HG02943 (cell line): ENCODE data around the gene FCSK.
"Not testable (repeated sequence)": the region's sequence is repeated elsewhere in the genome, so short reads cannot be mapped to it uniquely, and the experiment has no call there.

Experiments used
- ATAC-seq: cut with Tn5 transposase; IDR thresholded peaks from one replicate; pipeline ENCODE4 v1.9.1; 2021; ENCODE audit warnings: mild to moderate bottlenecking, low read depth, moderate library complexity; ENCODE audit not compliant: unreplicated experiment

The FCSK gene

DNA sequence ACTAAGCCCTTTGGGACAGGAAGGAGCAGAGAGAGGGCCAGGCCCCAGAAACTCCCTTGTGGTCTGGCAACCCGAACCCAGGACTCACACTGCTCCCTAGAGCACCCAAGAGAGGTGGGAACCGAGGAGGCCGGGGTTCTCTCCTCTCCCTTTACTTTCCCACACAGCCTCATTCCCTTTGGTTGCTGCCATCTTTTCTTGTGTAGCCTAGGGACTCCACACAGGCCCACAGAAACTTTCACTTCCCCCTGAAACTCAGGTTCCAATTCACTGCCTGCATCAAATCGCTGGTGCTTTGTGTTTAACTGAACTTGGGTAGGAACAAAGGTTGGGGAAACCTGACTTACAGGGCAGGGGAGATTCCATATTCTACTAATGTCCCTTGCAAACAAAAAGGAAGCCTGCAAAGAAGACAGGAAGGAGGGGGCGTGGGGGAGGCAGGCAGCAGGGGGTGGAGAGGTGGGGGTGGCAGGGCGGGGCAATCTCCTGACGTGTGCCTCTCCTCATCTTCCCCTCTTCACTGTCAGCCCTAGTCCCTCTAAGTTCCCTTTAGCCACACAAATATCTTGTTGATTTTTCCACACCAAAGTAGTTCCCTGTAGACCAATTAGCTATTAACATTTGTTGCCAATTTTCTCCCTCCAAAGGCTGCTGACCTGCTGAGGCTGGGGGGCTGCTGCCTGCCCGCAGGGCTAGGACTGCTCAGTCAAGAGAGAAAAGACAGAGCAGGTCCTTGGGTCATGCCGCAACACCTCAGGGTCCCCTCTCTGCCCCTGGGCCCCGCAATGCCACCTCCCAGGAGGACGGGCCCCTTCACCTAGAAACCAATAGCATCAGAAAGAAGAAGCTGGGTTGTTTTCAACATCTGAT, 23.5 kb upstream of the FCSK start:
- ATAC-seq, result peak; percentile 40

DNA sequence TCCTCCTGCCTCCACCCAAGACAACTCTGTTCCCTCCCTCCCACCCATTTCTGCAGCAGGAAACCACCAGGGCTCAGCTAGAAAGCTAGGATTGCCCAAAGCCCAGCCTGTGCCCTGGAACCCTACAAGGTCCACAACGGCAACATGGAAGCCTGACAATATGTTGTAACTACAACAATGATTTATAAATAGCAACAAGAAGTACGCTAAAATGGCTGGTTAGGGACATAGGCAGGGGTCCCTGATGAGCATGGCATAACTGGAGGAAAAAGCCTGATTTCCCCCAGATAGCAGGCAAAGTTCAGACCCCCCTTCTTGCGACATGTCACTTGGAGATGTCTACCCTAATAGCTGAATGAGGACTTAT, 22.1 kb upstream of the FCSK start:
- no peak for ATAC-seq

DNA sequence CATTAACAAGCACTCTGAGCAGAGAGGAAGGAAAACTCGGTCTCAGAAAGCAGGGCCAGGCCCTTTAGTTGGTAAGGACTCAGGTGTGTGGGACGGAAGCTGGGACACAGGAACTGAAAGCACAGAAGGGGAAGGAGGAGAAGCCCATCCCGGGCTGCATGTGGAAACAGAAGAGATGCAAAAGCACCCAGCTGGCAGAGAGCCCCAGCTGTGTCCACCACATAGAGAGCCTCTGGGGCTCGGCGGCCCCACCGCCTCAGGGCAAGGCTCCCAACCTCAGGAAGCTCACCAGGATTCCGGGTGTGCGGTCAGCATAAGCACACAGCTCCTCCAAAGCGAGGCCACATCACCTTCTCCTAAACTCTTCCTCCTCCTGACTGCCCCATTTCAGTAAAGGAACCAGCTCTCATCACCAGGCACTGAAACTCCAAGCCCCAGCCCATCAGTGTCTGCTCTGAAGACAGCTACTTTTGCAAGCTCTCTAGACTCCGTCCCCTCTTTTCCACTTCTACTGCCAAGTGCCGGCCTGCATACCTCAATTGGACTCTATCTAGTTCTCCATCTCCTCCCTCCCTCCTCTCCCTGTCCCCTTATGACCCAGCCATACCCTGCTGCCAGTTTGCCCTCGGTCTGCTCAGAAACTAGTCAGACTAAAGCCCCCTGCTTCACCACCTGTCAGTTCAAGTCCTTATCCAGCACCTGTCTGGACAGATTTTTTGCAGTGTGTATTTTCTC, 21.5 kb upstream of the FCSK start:
- no peak for ATAC-seq

DNA sequence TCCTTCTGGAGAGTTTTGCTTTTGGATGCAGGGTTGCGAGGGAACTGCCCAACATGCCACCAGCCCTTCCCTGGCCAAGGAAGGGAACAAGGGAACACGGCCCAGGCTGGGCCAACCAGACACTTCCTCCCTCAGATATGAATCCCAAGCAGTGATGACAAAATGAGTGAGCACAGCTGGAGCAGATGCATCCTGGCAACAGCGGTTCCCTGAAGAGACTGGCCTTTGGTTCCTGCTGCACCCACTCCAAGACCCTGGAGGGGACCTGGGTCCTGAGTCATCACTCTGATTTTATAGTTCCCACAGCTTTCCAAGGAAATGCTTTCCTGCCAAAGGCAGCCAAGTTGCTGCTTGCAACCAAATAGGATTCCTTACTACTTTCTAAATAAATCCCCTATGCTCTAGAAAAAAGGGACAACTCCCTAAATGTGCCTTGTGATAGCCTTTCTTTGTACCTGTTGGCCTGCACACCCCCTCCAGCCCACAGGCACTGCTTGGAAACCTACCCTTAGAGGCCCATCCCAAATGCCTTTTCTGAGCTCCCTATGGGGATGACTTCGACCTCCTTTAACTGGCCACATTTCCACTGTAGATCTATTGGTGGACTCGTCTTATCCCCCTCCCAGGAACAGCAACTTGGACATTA, 20.8 kb upstream of the FCSK start:
- ATAC-seq, result no peak

DNA sequence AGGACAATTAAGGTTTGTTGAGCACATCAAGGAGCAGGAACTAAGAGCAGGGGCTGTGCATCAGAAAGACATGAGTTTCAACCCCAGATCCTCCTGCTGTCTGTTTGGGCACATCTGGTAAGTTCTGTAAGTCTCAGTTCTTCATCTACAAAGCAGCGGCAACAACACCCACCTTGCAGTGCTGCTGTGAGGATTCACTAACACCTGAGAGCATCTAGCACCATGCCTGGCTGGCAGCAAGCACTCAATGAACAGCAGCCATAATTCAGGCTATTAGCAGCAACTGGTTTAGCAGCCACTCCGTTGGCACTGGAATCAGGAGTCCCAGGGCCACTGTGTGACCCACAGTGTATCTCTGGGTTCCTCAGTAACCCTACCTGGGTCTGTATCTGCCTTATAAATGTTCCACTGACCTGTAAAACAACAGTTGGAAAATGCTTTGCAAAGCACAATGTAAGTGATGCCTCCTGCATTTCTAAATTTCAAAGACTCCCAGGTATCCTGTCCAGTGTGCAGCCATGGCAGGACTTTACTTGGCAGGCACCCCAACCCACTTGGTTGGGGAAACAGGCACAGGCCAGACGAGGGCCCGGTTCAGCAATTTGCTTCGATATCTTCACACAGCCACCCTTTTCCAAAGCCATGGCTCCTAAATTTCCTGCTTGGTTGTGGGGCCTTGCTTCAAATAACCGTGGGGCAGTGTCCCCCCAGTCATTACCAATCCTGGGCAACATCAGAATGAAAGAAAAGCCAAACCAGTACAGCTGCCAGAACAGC, 19.7 kb upstream of the FCSK start:
- no peak for ATAC-seq

DNA sequence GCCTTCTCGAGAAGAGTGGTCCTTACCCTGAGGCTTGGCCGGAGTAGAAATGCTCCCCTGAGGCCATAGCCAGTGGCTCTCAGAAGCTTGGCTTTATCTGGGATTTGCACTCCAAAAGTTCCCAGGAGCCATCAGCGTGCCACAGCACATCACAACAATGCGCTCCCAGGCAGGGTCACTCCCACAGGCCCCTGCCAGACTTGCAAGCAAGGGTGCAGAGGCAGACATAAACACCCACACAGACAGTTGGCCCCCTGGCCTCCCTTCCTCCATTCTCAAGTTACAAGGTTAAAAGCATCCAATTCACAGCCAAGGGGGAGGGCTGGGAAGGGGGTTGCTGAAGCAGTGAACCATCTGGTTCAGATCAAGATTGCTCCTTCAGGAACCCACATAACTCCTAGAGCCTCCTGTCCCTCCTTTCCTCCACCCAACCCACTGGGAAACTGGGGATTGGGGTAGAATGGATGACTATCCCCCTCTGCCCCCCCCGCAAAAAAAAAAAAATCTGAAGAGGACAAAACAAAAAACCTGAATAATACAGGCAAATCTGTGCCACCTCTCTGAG, 17.3 kb upstream of the FCSK start:
- no peak for ATAC-seq

DNA sequence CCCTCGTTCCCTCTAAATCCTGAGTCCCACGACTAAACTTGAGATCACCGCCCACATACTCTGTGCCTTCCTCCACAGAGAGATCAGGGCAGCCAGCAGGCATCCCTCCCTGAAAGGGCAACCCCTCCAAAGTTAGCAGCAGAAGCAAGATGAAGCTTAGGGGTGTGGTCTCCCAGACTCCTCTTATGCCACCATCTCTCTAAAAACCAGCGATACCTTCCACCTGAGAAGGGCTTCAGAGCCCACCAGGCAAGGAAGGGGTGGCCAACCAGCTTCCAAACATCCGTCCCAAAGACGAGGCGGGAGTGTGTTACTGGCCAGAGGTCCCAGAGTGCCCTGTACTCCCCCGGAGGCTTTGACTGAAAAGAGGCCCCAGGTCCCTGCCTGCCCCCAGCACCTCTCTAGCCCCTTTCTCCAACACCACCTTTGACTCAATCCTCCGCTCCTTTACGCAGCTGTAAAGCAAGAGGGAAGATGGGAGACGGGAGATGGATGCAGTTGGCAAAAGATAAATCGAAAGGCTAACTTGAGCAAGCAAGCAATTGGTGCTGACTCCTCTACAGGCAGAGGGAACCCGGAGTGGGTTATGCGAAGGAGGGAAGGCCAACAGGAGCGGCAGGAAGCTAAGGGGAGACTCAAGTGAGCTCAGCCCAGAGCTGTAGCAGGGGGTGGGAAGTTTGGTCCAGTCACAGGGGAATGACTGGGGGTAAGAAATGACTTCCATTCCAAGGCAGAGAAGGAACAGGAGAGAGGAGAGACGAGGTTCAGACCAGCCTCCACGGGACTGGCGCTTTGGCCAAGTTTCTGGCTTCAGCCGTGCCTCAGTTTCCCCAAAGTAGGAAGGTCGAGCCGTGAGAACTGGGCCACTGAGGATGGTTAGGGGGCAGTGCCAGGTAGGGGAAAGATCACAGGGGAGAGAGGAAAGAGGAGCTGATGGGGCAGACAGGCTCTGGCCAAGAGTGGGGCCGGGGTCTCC, 16.5 kb upstream of the FCSK start:
- ATAC-seq, result no peak

DNA sequence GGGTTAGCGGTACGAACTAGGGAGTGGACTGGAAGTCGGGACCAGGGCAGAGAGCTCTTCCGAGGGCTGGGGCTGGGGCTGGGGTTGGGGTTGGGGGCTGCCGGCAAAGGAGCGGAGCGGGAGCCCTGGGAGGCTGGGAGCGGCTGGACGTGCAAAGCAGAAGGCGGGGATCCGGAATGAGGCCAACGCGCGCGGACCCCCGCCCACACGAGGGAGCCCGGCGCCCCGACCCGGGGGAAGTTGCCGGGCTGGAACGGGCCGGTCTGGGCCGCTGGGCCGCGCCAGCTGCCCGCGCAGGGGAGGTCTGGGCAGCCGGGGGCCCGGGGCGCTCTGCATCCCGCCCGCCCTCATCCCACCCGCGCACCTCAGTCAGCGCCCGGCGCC, 15.8 kb upstream of the FCSK start:
- peak; percentile 2 for ATAC-seq

DNA sequence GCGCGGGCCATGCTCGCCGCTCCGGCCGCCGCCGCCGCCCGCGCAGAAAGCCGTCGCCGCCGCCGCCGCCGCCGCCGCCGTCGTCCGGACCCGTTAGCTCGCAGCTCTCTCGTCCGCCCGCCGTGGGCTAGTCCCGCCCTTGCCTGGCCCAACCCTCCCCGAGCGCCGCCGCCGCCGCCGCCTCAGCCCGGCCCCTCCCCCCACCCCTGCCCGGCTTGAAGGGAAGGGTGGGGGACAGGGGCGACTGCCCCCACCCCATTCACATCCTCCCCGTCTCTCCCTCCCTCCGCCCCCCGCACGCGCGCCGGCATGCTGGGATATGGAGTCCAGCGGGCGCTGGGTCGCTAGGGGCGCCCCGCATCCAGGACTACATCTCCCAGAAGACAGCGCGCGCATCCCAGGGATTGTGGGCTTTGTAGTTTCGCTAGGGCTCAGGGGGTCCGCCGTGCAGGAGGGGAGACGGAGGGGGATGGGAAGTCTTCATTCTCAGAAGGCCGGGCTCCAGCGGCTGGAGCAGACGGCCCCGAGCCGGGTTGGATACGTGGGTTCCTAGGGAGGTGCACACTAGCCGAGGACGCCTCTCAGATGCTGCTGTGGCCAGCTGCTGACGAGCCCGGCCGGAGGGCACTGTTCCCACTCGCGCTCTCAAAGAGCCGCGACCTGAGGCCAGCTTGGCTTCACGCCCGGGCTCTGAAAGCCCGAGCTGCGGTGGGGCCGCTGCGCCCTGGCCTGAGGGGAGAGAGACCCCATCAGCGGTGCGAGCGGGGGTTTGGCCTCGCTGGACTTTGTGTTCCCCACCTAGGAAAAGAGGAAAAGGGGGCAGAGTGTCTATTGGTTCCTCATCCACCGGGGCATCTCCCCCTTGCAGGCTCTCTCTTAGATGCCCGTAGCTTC, 15.2 kb upstream of the FCSK start, which contains the start of gene ST3GAL2:
ST3GAL2 (minus strand) TSS at position 132 of the 894 bp plus-strand sequence. CDS start 40,570 bp downstream, outside the sequence.
- peak; percentile 77 for ATAC-seq

DNA sequence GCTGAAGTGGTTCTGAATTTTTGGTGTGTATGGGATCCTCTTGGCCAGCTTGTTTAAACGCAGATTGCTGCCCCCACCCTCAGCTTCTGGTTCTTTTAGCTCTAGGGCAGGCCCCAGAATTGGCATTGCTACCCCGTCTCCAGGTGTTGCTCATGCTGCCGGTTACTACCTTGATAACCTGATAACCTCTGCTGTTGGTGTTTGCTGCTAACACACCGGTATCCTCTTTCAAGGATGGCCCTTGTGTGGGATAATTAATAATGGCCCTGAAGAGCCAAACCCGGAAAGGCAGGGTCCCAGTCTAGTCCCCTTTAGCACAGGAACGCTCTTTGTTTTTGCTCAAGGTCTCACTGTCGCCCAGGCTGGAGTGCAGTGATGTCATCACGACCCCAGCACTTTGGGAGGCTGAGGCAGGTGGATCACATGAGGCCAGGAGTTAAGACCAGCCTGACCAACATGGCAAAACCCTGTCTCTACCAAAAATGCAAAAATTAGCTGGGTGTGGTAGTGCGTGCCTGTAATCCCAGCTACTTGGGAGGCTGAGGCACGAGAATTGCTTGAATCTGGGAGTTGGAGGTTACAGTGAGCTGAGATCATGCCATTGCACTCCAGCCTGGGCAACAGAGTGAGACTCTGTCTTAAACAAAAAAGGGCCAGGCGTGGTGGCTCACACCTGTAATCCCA, 14.2 kb upstream of the FCSK start:
- ATAC-seq, result no peak

DNA sequence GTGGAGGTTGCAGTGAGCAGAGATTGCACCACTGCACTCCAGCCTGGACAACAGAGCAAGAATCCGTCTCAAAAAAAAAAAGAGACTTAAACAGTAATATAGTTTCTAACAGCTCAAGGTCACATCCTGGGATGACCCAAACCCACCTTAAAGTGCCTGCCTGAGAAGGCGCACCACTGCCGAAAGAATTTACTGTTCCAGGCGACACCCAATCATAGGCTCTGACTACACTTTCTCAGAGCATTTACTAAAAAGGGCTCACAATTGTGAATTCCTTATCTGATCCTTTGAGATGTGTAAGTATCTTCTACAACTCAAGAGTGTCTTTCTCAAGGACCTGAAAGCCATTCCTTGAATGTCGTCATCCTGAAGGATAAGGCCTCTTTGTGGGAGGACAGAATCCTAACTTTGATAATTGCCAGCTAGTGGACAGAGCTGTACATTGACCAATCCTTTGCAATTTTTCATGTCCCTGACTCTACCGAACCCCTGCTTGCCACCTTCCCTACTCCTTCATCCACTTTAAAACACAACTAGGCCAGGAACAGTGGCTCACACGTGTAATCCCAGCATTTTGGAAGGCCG, 12.9 kb upstream of the FCSK start:
- no peak for ATAC-seq

DNA sequence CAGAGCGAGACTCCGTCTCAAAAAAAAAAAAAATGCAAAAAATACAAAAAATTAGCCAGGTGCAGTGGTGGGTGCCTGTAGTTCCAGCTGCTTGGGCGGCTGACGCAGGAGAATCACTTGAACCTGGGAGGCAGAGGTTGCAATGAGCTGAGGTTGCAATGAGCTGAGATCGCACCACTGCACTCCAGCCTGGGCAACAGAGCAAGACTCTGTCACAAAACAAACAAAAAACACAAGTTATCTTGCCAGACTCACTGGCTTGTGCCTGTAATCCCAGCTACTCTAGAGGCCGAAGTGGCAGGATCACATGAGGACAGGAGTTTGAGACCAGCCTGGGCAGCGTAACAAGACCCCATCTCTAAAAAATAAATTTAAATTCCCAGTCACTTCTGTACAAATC, 12.1 kb upstream of the FCSK start:
- ATAC-seq, result no peak

DNA sequence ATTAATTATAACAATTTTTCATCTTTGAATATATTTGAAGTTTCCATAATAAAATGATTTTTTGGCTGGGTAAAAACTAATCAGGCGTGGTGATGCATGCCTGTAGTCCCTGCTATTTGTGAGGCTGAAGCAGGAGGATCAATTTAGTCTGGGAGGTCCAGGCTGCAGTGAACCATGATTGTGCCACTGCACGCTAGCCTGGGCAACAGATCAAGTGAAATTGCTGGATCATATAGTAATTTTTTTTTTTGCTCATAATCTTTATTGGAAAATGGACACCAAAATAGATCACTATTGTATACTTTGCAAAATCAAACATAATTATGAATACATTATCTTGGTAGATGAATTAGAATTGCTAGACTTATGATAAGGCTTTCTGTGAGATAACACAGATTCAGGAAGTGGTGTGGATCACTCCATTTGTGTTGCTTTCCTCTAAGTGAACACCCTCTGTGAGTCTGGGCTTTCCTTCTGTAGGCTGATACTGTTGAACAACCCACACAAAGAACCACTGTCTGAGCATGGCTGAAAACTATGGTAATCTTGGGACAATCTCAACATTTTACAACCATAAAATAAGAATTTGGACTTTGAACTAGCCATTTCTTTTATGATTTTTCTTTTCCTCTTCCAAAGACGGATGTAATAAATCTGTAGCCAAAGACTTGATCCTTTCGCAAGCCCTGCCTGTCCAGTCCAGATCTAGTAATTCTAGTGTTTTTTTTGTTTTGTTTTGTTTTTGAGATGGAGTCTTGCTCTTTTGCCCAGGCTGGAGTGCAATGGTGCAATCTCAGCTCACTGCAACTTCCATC, 9.9 kb upstream of the FCSK start:
- ATAC-seq, result no peak

DNA sequence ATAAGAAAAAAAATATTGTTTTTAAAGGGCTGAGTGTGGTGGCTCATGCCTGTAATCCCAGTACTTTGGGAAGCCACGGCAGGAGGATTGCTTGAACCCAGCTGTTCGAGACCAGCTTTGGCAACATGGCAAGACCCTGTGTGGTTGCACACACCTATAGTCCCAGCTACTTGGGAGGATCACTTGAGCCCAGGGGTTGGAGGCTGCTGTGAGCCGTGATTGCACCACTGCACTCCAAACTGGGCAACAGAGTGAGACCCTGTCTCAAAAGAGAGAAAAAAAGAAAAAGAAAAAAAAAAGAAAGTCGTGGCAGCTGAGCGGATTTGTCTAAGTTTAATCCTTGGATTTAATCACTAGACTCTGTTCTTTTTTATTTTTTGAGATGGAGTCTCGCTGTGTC, 6.3 kb upstream of the FCSK start:
- no peak for ATAC-seq

DNA sequence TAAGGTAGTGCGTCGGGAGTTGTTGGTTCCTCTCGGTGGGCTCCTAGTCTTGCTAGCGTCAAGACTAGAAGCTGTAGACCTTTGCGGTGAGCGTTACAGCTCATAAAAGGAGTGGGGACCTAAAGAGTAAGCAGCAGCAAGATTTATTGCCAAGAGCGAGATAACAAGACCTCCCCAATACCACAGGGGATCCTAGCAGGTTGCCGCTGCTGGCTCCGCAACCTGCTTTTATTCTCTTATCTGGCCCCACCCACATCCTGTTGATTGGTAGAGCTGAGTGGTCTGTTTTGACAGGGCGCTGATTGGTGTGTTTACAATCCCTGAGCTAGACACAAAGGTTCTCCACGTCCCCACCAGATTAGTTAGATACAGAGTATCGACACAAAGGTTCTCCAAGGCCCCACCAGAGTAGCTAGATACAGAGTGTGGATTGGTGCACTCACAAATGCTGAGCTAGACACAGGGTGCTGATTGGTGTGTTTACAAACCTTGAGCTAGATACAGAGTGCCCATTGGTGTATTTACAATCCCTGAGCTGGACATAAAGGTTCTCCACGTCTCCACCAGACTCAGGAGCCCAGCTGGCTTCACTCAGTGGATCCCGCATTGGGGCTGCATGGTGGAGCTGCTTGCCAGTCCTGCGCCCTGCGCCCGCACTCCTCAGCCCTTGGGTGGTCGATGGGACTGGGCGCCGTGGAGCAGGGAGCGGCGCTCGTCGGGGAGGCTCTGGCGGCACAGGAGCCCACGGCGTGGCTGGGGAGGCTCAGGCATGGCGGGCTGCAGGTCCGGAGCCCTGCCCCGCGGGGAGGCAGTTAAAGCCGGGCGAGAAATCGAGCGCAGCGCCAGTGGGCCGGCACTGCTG, 4.0 kb upstream of the FCSK start:
- ATAC-seq, result not testable (repeated sequence)

DNA sequence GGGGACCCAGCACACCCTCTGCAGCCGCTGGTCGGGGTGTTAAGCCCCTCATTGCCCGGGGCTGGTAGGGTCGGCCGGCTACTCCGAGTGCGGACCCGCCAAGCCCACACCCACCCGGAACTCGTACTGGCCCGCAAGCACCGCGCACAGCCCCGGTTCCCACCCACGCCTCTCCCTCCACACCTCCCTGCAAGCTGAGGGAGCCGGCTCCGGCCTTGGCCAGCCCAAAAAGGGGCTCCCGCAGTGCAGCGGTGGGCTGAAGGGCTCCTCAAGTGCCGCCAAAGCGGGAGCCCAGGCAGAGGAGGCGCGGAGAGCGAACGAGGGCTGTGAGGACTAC, 3.4 kb upstream of the FCSK start:
- not testable (repeated sequence) for ATAC-seq
